ENCODE measurements around the gene SUGT1. TPM values are rescaled to one million over a fixed set of nuclear protein-coding genes. Genes with fewer than 3 reads are reported as not detected.

The SUGT1 gene
- total RNA-seq, 3 donors from 2014 or later (not counting 1 experiment from before 2014, with no cell fraction given), result 27.4 to 34.4 (median 29.7) TPM

DNA sequence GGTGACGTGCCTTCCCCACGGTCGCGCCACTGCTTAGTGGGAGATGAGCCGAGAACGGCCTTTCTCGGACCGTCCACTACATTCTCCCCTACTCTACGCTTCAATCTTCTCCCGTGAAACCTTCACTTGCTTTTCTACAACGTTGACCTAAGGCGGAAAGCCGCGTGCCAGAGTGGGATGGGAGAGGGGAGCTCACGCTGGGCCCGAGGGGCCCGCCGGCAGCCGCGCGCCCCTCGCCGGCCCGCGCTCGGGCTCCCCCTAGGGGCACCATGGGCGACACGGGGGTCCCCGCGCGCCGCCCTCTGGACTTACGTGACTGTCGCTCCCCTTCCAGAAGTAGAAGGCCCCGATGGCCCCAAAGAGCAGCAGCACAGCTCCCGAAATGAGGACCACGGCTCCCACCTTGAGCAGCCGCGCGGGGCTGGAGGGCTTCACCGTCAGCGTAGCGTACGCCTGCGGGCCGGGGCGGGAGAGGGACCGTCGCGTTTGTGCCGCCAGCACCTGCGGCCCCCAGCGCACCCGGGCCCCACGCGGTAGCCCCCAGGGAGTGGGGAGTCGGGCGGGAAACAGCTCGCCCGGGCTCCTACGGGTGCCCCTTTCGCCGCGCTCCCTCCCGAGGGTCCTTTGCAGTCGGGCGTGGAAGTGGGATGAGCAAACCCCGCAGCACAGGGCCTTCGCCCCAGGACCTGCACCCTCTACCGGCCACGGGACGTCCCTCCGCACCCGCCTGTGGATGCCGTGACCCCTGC, 86.3 kb downstream of the SUGT1 start:
- Mint-ChIP-seq H3K9me3 (no peaks in the 10 kb centered on the region), H3K36me3 (no peaks in the 10 kb centered on the region), H3K27ac (no peak overlapping the region), H3K27me3 (ENCODE audit: low read depth in 2 of 2) (peaks cover 39 to 64% of the 10 kb centered on the region in 2 donors), H3K4me1 (peaks cover 0 to 5% of the 10 kb centered on the region in 2 donors), H3K4me3 (peak overlapping the region; percentile 49)
- Histone ChIP-seq H3K27ac (ENCODE audit: low read length) (no peak overlapping the region), H3K36me3 (ENCODE audit: control insufficient read depth, insufficient read depth, low read length) (no peaks in the 10 kb centered on the region), H3K27me3 (ENCODE audit: control insufficient read depth, insufficient read depth, low read length) (peaks cover 15% of the 10 kb centered on the region), H3K9me3 (ENCODE audit: control insufficient read depth, insufficient read depth, low read length) (no peaks in the 10 kb centered on the region), H3K4me3 (ENCODE audit: low read length) (no peak overlapping the region), H3K4me1 (ENCODE audit: control insufficient read depth, insufficient read depth, low read length) (peaks cover 7% of the 10 kb centered on the region)
- peak; percentile 53 for TF ChIP-seq CTCF (IDR thresholded peaks at IDR 0.05)
- ATAC-seq, result peak in 2 of 3 donors; percentile 57 to 81
- DNase-seq, result peak; percentile 16 to 35
- 11% methylated on average over 75 of the region's 75 CpGs for WGBS (ENCODE audit: insufficient coverage)
- intact Hi-C loops (cut with micrococcal nuclease), result no loop called here

- H3K9me3 ChIP-seq (ENCODE audit: control insufficient read depth, insufficient read depth, low read length), result no peaks in the 10 kb centered on the region
- WGBS (ENCODE audit: insufficient coverage), result 16% methylated on average over 34 of the region's 34 CpGs
- H3K4me3 ChIP-seq (ENCODE audit: low read length), result no peak within 1 kb of the TSS
- ATAC-seq (no peak), DNase-seq (no peak)
- H3K27ac ChIP-seq (ENCODE audit: low read length), result no peak within 1 kb of the TSS
- Mint-ChIP-seq H3K4me3 (peak within 1 kb of the TSS; percentile 57), H3K27me3 (ENCODE audit: low read depth in 2 of 2) (peaks cover 41 to 65% of the 10 kb centered on the region in 2 donors), H3K9me3 (no peaks in the 10 kb centered on the region), H3K27ac (no peak within 1 kb of the TSS), H3K36me3 (no peaks in the 10 kb centered on the region), H3K4me1 (peaks cover 0 to 5% of the 10 kb centered on the region in 2 donors)
- no peak for TF ChIP-seq CTCF (IDR thresholded peaks at IDR 0.05)
- H3K27me3 ChIP-seq (ENCODE audit: control insufficient read depth, insufficient read depth, low read length), result peaks cover 15% of the 10 kb centered on the region
- H3K4me1 ChIP-seq (ENCODE audit: control insufficient read depth, insufficient read depth, low read length), result peaks cover 7% of the 10 kb centered on the region
- no peaks in the 10 kb centered on the region for H3K36me3 ChIP-seq (ENCODE audit: control insufficient read depth, insufficient read depth, low read length)
- intact Hi-C loops (cut with micrococcal nuclease), result no loop called here
Observed at GRCh38 chr13:52739468-52740071, 86.9 kb downstream of the SUGT1 start, which contains the start of gene CNMD. Gene CNMD, minus strand, starts transcription at chr13:52739820. Its CDS starts 119 bp downstream, at chr13:52739701.

DNA sequence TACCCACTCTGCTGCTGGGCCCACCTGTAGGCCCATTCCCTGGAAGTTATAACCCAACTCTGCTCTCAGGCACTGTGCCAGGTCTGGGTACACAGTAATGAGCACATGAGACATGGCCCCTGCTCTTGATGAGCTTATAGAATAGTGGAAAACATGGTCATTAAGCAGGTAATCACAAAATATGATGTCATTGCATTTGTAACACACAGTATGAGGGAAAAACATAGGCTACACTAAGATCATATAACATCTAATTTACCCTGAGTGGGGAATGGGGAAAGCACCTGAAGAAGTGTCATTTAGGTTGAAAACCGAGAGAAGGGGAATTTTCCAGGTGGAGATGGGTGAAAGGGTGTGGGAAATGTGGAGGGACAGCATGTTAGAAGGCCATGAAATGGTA, 90.9 kb downstream of the SUGT1 start:
- Histone ChIP-seq H3K4me3 (ENCODE audit: low read length) (no peak overlapping the region), H3K36me3 (ENCODE audit: control insufficient read depth, insufficient read depth, low read length) (no peaks in the 10 kb centered on the region), H3K27me3 (ENCODE audit: control insufficient read depth, insufficient read depth, low read length) (peaks cover 12% of the 10 kb centered on the region), H3K27ac (ENCODE audit: low read length) (no peak overlapping the region), H3K4me1 (ENCODE audit: control insufficient read depth, insufficient read depth, low read length) (peaks cover 7% of the 10 kb centered on the region), H3K9me3 (ENCODE audit: control insufficient read depth, insufficient read depth, low read length) (no peaks in the 10 kb centered on the region)
- Mint-ChIP-seq H3K9me3 (no peaks in the 10 kb centered on the region), H3K36me3 (no peaks in the 10 kb centered on the region), H3K4me1 (peaks cover 0 to 5% of the 10 kb centered on the region in 2 donors), H3K4me3 (no peak overlapping the region), H3K27me3 (ENCODE audit: low read depth in 2 of 2) (peaks cover 43 to 46% of the 10 kb centered on the region in 2 donors), H3K27ac (no peak overlapping the region)
- WGBS (ENCODE audit: insufficient coverage), result 61% methylated on average over 1 of the region's 1 CpG
- ATAC-seq (no peak), DNase-seq (no peak)
- intact Hi-C loops (cut with micrococcal nuclease), result no loop called here
- no peak for TF ChIP-seq CTCF (IDR thresholded peaks at IDR 0.05)
